PC-9 (cell line): ENCODE data around the gene RACK1. TPM values are rescaled to one million over a fixed set of nuclear protein-coding genes. Genes with fewer than 3 reads are reported as not detected.

ENCODE experiments used
- BruUV-seq: library from RNA; stranded (reverse); fragments of 400-500 nt; replicated peaks from 2 replicates; lab custom pipeline; 2021; lab: Mats Ljungman, UMichigan
- CTCF ChIA-PET: fragments of 300-600 bp; sonication (Branson Sonifier 250); formaldehyde crosslinking; loops from one replicate; lab custom pipeline; 2022; ENCODE audit warnings: antibody characterized with exemption; lab: Charles Lee
- POLR2A ChIA-PET: fragments of 300-600 bp; sonication (Branson Sonifier 250); formaldehyde crosslinking; loops from one replicate; lab custom pipeline; 2022; ENCODE audit warnings: antibody characterized with exemption; ENCODE audit not compliant: unreplicated experiment; lab: Charles Lee
- DNase-seq, 2 experiments: peaks; one replicate each; pipeline versions ENCODE4 v3.0.0 to v3.0.0-alpha.2; 2015 to 2022; ENCODE audit warnings: mixed read lengths in 1 of 2
- H2AFZ ChIP-seq: fragments of 200-600 bp; sonication (generic); 2 replicates; pipeline ENCODE4 v1.8.1; 2017; ENCODE audit warnings: antibody characterized with exemption
- H3F3A ChIP-seq: fragments of 200-600 bp; sonication (generic); 2 replicates; pipeline ENCODE4 v1.8.1; 2017; ENCODE audit warnings: antibody characterized with exemption, mild to moderate bottlenecking, low read depth; ENCODE audit not compliant: insufficient read depth
- H3K27ac ChIP-seq: fragments of 200-600 bp; sonication (generic); 2 replicates; pipeline ENCODE4 v1.6.1; 2016; ENCODE audit warnings: mixed run types
- H3K27me3 ChIP-seq: fragments of 200-600 bp; sonication (generic); 2 replicates; pipeline ENCODE4 v1.6.1; 2016; ENCODE audit warnings: low read depth, mixed run types; ENCODE audit not compliant: insufficient read depth
- H3K36me3 ChIP-seq: fragments of 200-600 bp; sonication (generic); 2 replicates; pipeline ENCODE4 v1.6.1; 2016; ENCODE audit warnings: low read depth, mixed run types
- H3K4me1 ChIP-seq: fragments of 200-600 bp; sonication (generic); replicated peaks from 2 replicates; pipeline ENCODE4 v1.6.1; 2016; ENCODE audit warnings: mixed run types; ENCODE audit not compliant: insufficient read depth
- H3K4me2 ChIP-seq: fragments of 200-600 bp; sonication (generic); 2 replicates; pipeline ENCODE4 v1.6.1; 2017; ENCODE audit warnings: mixed run types
- H3K4me3 ChIP-seq: fragments of 200-600 bp; sonication (generic); 2 replicates; pipeline ENCODE4 v1.6.1; 2016; ENCODE audit warnings: mixed run types
- H3K79me2 ChIP-seq: fragments of 200-600 bp; sonication (generic); 2 replicates; pipeline ENCODE4 v1.6.1; 2017; ENCODE audit warnings: low read depth, mixed run types
- H3K9me2 ChIP-seq: fragments of 200-600 bp; sonication (generic); 2 replicates; pipeline ENCODE4 v1.8.1; 2017; ENCODE audit warnings: mild to moderate bottlenecking; ENCODE audit not compliant: insufficient read depth
- H3K9me3 ChIP-seq: fragments of 200-600 bp; sonication (generic); 2 replicates; pipeline ENCODE4 v1.8.1; 2016; ENCODE audit warnings: low read depth; ENCODE audit not compliant: insufficient read depth
- H4K20me1 ChIP-seq: fragments of 200-600 bp; sonication (generic); 2 replicates; pipeline ENCODE4 v1.8.1; 2017; ENCODE audit not compliant: insufficient read depth
- CTCF ChIP-seq: fragments of 200-600 bp; sonication (generic); conservative IDR thresholded peaks from 2 replicates; pipeline ENCODE4 v1.6.1; 2017; ENCODE audit warnings: mixed run types, antibody characterized with exemption, mild to moderate bottlenecking, moderate library complexity
- EZH2 ChIP-seq: fragments of 200-600 bp; sonication (generic); IDR thresholded peaks from 2 replicates; pipeline ENCODE4 v1.8.0; 2017; ENCODE audit warnings: antibody characterized with exemption, low read depth
- intact Hi-C: fragments of 100-400 bp; cut with micrococcal nuclease; formaldehyde crosslinking; loops from one replicate; pipeline ENCODE4 v1.10.0; 2022; ENCODE audit not compliant: unreplicated experiment
- total RNA-seq: library from RNA; stranded (reverse); gene quantifications from 2 replicates; pipeline ENCODE4 v1.2.3, GENCODE V29; 2021

The RACK1 gene
- total RNA-seq, 1 experiment from 2014 or later: 2,373 TPM

- no peaks in the 10 kb centered on the region for H3K27me3 ChIP-seq
- peak overlapping the region; percentile 95 for H3K4me3 ChIP-seq
- H4K20me1 ChIP-seq: peaks cover 56% of the 10 kb centered on the region
- no peak for TF ChIP-seq CTCF
- no peak for TF ChIP-seq EZH2
- peaks cover 48% of the 10 kb centered on the region for H3K36me3 ChIP-seq
- no peaks in the 10 kb centered on the region for H3K9me3 ChIP-seq
- peaks cover 90% of the 10 kb centered on the region for H3K79me2 ChIP-seq
- H3K9me2 ChIP-seq: no peaks in the 10 kb centered on the region
- H2AFZ ChIP-seq: no peak overlapping the region
- CTCF ChIA-PET: interaction anchor here (0.7 kb wide), 1 partner anchor 403 kb away, joined by 3 read pairs; no protein-coding TSS in a partner anchor
- intact Hi-C loops: loop anchor here (5.0 kb wide), 1 partner anchor 381 kb away; the partner anchor contains the start of gene ZFP62
- peaks cover 79% of the 10 kb centered on the region for H3F3A ChIP-seq
- H3K27ac ChIP-seq: peak overlapping the region; percentile 97
- POLR2A ChIA-PET: interaction anchor here (0.7 kb wide), 1 partner anchor 36 kb away, joined by 7 read pairs; no protein-coding TSS in a partner anchor
- peaks cover 28% of the 10 kb centered on the region for H3K4me1 ChIP-seq
- BruUV-seq: TSS peak; percentile 49
- no peak for DNase-seq
- peak overlapping the region; percentile 100 for H3K4me2 ChIP-seq
Observed at GRCh38 chr5:181243018-181243563, 615 bp downstream of the RACK1 start.

GRCh38 chr5:181242031-181242451 is 1.7 kb downstream of the RACK1 start:
- no TSS peak for BruUV-seq
- no peaks in the 10 kb centered on the region for H3K9me3 ChIP-seq
- peaks cover 90% of the 10 kb centered on the region for H3F3A ChIP-seq
- no peaks in the 10 kb centered on the region for H3K9me2 ChIP-seq
- H3K4me3 ChIP-seq: peak overlapping the region; percentile 95
- H3K4me2 ChIP-seq: peak overlapping the region; percentile 100
- H4K20me1 ChIP-seq: peaks cover 60% of the 10 kb centered on the region
- peaks cover 28% of the 10 kb centered on the region for H3K4me1 ChIP-seq
- TF ChIP-seq EZH2 (no peak), CTCF (no peak)
- peak overlapping the region; percentile 97 for H3K27ac ChIP-seq
- no peaks in the 10 kb centered on the region for H3K27me3 ChIP-seq
- intact Hi-C loops: loop anchor here (5.0 kb wide), 1 partner anchor 380 kb away; the partner anchor contains the start of gene ZFP62
- ChIA-PET POLR2A (interaction anchor here (0.7 kb wide), 1 partner anchor 53 kb away, joined by 5 read pairs; no protein-coding TSS in a partner anchor), CTCF (no interaction called here)
- H2AFZ ChIP-seq: no peak overlapping the region
- DNase-seq: no peak
- peaks cover 85% of the 10 kb centered on the region for H3K79me2 ChIP-seq
- H3K36me3 ChIP-seq: peaks cover 53% of the 10 kb centered on the region

GRCh38 chr5:181241393-181241975 is 2.2 kb downstream of the RACK1 start:
- Histone ChIP-seq H3K9me2 (no peaks in the 10 kb centered on the region), H3K27me3 (no peaks in the 10 kb centered on the region), H2AFZ (no peak overlapping the region), H3K79me2 (peaks cover 80% of the 10 kb centered on the region), H3K4me1 (peaks cover 28% of the 10 kb centered on the region), H3K4me3 (peak overlapping the region; percentile 95; the same call in 1 of the 2 replicates), H4K20me1 (peaks cover 65% of the 10 kb centered on the region), H3F3A (peaks cover 93% of the 10 kb centered on the region), H3K36me3 (peaks cover 54% of the 10 kb centered on the region), H3K9me3 (no peaks in the 10 kb centered on the region), H3K4me2 (peak overlapping the region; percentile 100), H3K27ac (peak overlapping the region; percentile 97)
- intact Hi-C loops: loop anchor here (5.0 kb wide), 1 partner anchor 379 kb away; the partner anchor contains the start of gene ZFP62
- TF ChIP-seq CTCF (no peak), EZH2 (no peak)
- DNase-seq: peak; percentile 44 to 56
- ChIA-PET CTCF (no interaction called here), POLR2A (no interaction called here)
- no TSS peak for BruUV-seq
